Upper lobe of left lung (tissue), 4 donors: ENCODE measurements around the gene TFPI.

Experiments used
- CTCF ChIP-seq, 6 experiments: fragments of 450-650 bp in 4 of 6; fragments of 200-600 bp in 2 of 6; sonication (generic) in 2 of 6; IDR thresholded peaks; one replicate each; pipeline ENCODE4 v1.5.1; 2016 to 2019; ENCODE audit warnings: antibody characterized with exemption in 6 of 6
- POLR2A ChIP-seq, 4 donors: fragments of 450-650 bp; IDR thresholded peaks; one replicate each; pipeline ENCODE4 v1.5.1; 2016 to 2017; ENCODE audit warnings: antibody characterized with exemption in 4 of 4, mild to moderate bottlenecking in 2 of 4
- POLR2AphosphoS5 ChIP-seq, 2 donors: sonication (generic); formaldehyde crosslinking; IDR thresholded peaks; one replicate each; pipeline ENCODE4 v1.5.1; 2017; ENCODE audit warnings: antibody characterized with exemption in 2 of 2

GRCh38 chr2:187477051-187477450 lies 77.2 kb downstream of the TFPI start:
- TF ChIP-seq CTCF (IDR thresholded peaks at IDR 0.05) (no peak), POLR2A (IDR thresholded peaks at IDR 0.05) (no peak), POLR2AphosphoS5 (IDR thresholded peaks at IDR 0.05) (no peak)
